Renal cortical epithelial cell (primary cell): Measurements from ENCODE around the gene LRRC8E. TPM values are rescaled to one million over a fixed set of nuclear protein-coding genes. Genes with fewer than 3 reads are reported as not detected.

Source experiments
- DNase-seq: peaks from one replicate; pipeline ENCODE4 v3.0.0-alpha.2; 2011; ENCODE audit warnings: low read depth
- total RNA-seq: library from RNA; depleted of rRNA; stranded (reverse); fragments of >200 nt; gene quantifications from 2 replicates; pipeline ENCODE4 v1.2.3, GENCODE V29; 2014

Gene LRRC8E
- total RNA-seq: 11.1 and 14.8 TPM in 2 replicates

- peak; percentile 42 for DNase-seq
Observed at GRCh38 chr19:7888145-7888825, at the start of gene LRRC8E. TSS of gene LRRC8E (plus strand) at chr19:7888510. CDS start at chr19:7895604, 7,094 bp downstream.

DNA sequence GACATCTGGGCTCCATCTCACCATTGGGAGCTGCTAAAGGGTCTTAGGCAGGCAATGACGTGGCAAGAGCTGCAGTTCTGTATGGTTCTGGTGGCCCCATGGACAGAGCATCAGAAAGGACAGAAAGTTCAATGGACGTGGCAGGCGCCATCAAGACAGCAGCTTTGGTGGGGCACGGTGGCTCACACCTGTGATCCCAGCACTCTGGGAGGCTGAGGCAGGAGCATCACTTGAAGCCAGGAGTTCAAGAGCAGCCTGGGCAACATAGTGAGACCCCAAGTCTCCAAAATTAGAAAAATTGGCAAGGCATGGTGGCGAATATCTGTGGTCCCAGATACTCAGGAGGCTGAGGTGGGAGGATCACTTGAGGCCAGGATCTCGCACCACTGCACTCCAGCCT lies 48.8 kb upstream of the LRRC8E start:
- no peak for DNase-seq

- DNase-seq: no peak
Observed at GRCh38 chr19:7840629-7841028, 47.7 kb upstream of the LRRC8E start.

DNA sequence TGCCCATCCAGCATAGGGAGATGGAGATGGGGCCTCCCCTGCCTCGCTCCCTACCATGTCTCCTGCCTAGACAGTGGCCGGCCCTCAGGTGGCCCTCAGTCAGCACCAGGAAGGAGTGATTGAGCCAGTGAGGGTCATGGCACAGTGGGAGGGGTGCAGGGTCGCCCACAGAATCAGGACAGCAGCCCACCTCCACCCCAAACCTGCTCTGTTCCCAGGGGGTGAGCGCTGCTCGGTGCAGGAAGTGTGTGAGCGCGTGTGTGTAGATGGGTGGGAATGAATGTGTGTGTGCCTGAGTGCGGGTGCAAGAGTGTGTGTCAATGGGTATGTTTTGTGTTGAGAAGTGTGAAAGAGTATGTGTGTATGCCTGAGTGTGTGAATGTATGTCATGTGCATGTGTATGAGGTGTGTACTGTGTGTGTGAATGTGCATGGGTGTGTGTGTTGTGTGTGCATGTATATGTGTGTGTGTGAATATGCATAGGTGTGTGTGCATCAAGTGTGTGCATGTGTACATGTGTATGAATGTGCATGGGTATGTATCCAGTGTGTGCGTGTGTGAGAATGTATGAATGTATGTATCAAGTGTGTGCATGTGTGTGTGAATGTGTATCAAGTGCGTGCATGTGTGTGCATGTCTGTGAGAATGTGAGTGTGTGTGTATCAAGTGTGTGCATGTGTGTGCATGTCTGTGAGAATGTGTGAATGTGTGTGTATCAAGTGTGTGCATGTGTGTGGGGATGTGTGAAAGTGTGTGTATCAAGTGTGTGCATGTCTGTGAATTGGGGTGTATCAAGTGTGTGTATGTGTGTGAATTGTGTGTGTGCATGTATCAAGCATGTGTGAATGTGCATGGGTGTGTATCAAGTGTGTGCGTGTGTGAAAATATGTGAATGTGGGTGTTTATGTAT lies 46.3 kb upstream of the LRRC8E start:
- no peak for DNase-seq

DNA sequence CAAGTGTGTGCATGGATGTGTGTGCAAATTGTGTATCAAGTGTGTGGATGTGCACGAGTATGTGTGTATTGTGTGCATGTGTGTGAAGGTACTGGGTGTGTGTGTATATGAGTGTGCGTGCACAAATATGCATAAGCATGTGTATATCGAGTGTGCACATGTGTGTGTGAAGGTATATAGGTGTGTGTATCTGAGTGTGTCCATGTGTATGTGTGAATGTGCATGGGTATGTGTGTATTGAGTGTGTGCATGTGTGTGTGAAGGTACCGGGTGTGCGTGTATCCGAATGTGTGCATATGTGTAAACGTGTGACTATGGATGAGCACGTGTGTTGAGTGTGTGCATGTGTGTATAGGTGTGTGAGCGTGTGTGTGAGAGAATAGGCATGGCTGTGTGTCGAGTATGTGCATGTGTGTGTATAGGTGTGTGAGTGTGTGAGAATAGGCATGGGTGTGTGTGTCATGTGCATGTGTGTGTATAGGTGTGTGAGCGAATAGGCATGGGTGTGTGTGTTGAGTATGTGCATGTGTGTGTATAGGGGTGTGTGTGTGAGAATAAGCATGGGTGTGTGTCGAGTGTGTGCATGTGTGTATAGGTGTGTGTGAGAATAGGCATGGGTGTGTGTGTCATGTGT lies 45.5 kb upstream of the LRRC8E start:
- no peak for DNase-seq

GRCh38 chr19:7843521-7843920 lies 44.8 kb upstream of the LRRC8E start:
- DNase-seq: no peak

GRCh38 chr19:7844405-7844804 lies 43.9 kb upstream of the LRRC8E start:
- no peak for DNase-seq

DNA sequence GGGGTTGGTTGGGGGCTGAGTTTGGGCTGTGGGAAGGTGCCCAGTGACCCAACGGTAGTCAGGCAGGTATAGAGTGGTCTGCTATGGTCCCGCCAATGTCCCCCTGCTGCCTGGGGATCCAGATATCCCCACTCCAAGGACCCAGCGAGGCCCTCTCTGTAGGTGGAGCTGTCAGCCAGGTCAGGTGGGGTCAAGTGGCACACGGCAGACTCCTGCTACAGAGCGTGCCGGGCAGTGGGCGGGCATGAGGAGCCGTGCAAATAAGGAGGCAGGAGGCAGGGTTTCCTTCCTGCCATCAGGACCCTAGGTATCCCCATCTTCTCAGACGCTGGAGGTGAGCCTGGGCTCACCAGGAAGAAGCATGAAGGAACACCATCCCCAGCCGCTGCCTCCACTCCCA lies 43.4 kb upstream of the LRRC8E start:
- no peak for DNase-seq

GRCh38 chr19:7845390-7846154 lies 42.7 kb upstream of the LRRC8E start:
- no peak for DNase-seq

DNA sequence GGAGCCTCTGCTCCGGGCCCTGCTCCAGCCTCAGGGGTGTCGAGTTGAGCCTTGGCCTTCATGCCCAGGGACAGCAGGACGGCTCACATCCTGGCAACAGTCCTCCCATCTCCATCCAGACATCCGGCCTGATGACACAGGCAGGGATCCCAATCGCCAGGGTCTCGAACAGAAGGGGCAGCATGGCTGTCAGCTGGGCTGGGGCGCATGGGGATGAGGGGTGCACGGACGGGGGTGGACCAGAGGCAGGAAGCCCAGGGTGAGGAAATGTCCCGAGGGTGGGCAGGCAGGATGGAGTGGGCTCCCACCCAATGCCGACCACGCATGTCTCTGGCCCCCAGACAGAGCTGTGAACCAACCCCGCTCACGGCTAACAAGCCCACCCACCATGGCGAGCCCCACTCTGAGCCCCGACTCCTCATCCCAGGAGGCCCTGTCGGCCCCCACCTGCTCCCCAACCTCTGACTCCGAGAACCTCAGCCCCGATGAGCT lies 42.1 kb upstream of the LRRC8E start:
- DNase-seq: no peak

GRCh38 chr19:7847664-7848063 lies 40.6 kb upstream of the LRRC8E start:
- no peak for DNase-seq

- DNase-seq: no peak
Observed at GRCh38 chr19:7848779-7849457, 39.4 kb upstream of the LRRC8E start.

- DNase-seq: no peak
Observed at GRCh38 chr19:7849631-7849999, 38.7 kb upstream of the LRRC8E start.

- no peak for DNase-seq
Observed at GRCh38 chr19:7850000-7850813, 38.1 kb upstream of the LRRC8E start.

GRCh38 chr19:7850945-7851622 lies 37.2 kb upstream of the LRRC8E start:
- no peak for DNase-seq

- no peak for DNase-seq
Observed at GRCh38 chr19:7851623-7852500, 36.4 kb upstream of the LRRC8E start.

GRCh38 chr19:7852851-7853769 lies 35.2 kb upstream of the LRRC8E start:
- peak; percentile 43 for DNase-seq

- no peak for DNase-seq
Observed at GRCh38 chr19:7853770-7854128, 34.6 kb upstream of the LRRC8E start.
